H9 (cell line): Measurements from ENCODE around the gene HS2ST1. TPM values are rescaled to one million over a fixed set of nuclear protein-coding genes. Genes with fewer than 3 reads are reported as not detected.

Experiments used
- DNase-seq: peaks from one replicate; pipeline ENCODE4 v3.0.0-alpha.2; 2017
- H2AFZ ChIP-seq: one replicate; pipeline ENCODE4 v1.6.1; 2013; ENCODE audit warnings: mild to moderate bottlenecking, low read length, control low read depth, moderate library complexity
- H2AK5ac ChIP-seq: 2 replicates; pipeline ENCODE4 v1.6.1; 2013; ENCODE audit warnings: low read length, control low read depth, mixed read lengths; ENCODE audit not compliant: insufficient read length
- H2BK120ac ChIP-seq: one replicate; pipeline ENCODE4 v1.6.1; 2013; ENCODE audit warnings: low read depth, mild to moderate bottlenecking, low read length, control low read depth, inconsistent platforms; ENCODE audit not compliant: poor library complexity, severe bottlenecking
- H2BK12ac ChIP-seq: 2 replicates; pipeline ENCODE4 v1.6.1; 2013; ENCODE audit warnings: low read length, control low read depth, mixed read lengths, low read depth; ENCODE audit not compliant: insufficient read length
- H2BK15ac ChIP-seq: 2 replicates; pipeline ENCODE4 v1.6.1; 2013; ENCODE audit warnings: low read depth, low read length, control low read depth
- H2BK20ac ChIP-seq: one replicate; pipeline ENCODE4 v1.6.1; 2013; ENCODE audit warnings: low read depth, mild to moderate bottlenecking, low read length, control low read depth, inconsistent platforms; ENCODE audit not compliant: poor library complexity, severe bottlenecking
- H2BK5ac ChIP-seq: 2 replicates; pipeline ENCODE4 v1.6.1; 2013; ENCODE audit warnings: low read length, control low read depth, mixed read lengths; ENCODE audit not compliant: insufficient read length
- H3K14ac ChIP-seq: 2 replicates; pipeline ENCODE4 v1.6.1; 2013; ENCODE audit warnings: low read length, control low read depth; ENCODE audit not compliant: insufficient read depth
- H3K18ac ChIP-seq: 2 replicates; pipeline ENCODE4 v1.6.1; 2013; ENCODE audit warnings: low read depth, mild to moderate bottlenecking, mixed read lengths, low read length, control low read depth; ENCODE audit not compliant: insufficient read length
- H3K23ac ChIP-seq: 2 replicates; pipeline ENCODE4 v1.6.1; 2013; ENCODE audit warnings: low read length, control low read depth, mixed read lengths, low read depth; ENCODE audit not compliant: insufficient read length
- H3K23me2 ChIP-seq: 2 replicates; pipeline ENCODE4 v1.6.1; 2013; ENCODE audit warnings: low read depth, mild to moderate bottlenecking, mixed read lengths, low read length, control low read depth; ENCODE audit not compliant: insufficient read length, poor library complexity, severe bottlenecking
- H3K27ac ChIP-seq: 2 replicates; pipeline ENCODE4 v1.5.1; 2013; ENCODE audit warnings: low read length, control low read depth, mixed read lengths, low read depth; ENCODE audit not compliant: insufficient read length
- H3K27me3 ChIP-seq: 2 replicates; pipeline ENCODE4 v1.6.1; 2013; ENCODE audit warnings: low read length, control low read depth, inconsistent platforms; ENCODE audit not compliant: insufficient read depth
- H3K4ac ChIP-seq: 2 replicates; pipeline ENCODE4 v1.6.1; 2013; ENCODE audit warnings: low read depth, mild to moderate bottlenecking, control low read depth, inconsistent platforms, low read length, moderate library complexity
- H3K4me1 ChIP-seq: 2 replicates; pipeline ENCODE4 v1.6.1; 2013; ENCODE audit warnings: low read length, control low read depth, inconsistent platforms; ENCODE audit not compliant: insufficient read depth
- H3K4me2 ChIP-seq: 2 replicates; pipeline ENCODE4 v1.6.1; 2013; ENCODE audit warnings: low read length, control low read depth, mixed read lengths; ENCODE audit not compliant: insufficient read length, insufficient read depth
- H3K56ac ChIP-seq: 2 replicates; pipeline ENCODE4 v1.6.1; 2013; ENCODE audit warnings: low read depth, mild to moderate bottlenecking, mixed read lengths, low read length, control low read depth; ENCODE audit not compliant: insufficient read length
- H3K79me1 ChIP-seq: 2 replicates; pipeline ENCODE4 v1.6.1; 2013; ENCODE audit warnings: low read depth, mild to moderate bottlenecking, moderate library complexity, low read length, control low read depth, inconsistent platforms; ENCODE audit not compliant: insufficient read depth, poor library complexity, severe bottlenecking
- H3K79me2 ChIP-seq: 2 replicates; pipeline ENCODE4 v1.6.1; 2013; ENCODE audit warnings: low read length, control low read depth, inconsistent platforms; ENCODE audit not compliant: insufficient read depth
- H3K9ac ChIP-seq: 2 replicates; pipeline ENCODE4 v1.6.1; 2013; ENCODE audit warnings: low read length, control low read depth, mixed read lengths; ENCODE audit not compliant: insufficient read length; ENCODE audit errors: extremely low read depth
- H3K9me3 ChIP-seq: one replicate; pipeline ENCODE4 v1.6.1; 2013; ENCODE audit warnings: low read depth, low read length, inconsistent platforms; ENCODE audit not compliant: control insufficient read depth
- H3T11ph ChIP-seq: one replicate; pipeline ENCODE4 v1.6.1; 2013; ENCODE audit warnings: mild to moderate bottlenecking, low read length, control low read depth, inconsistent platforms
- H4K20me1 ChIP-seq: one replicate; pipeline ENCODE4 v1.6.1; 2013; ENCODE audit not compliant: control insufficient read depth, insufficient read length, insufficient read depth
- H4K5ac ChIP-seq: 2 replicates; pipeline ENCODE4 v1.6.1; 2013; ENCODE audit warnings: low read depth, mild to moderate bottlenecking, mixed read lengths, low read length, control low read depth; ENCODE audit not compliant: insufficient read length
- H4K8ac ChIP-seq: replicated peaks from 2 replicates; pipeline ENCODE4 v1.6.1; 2013; ENCODE audit warnings: low read length, control low read depth, mixed read lengths, low read depth; ENCODE audit not compliant: insufficient read length
- H4K91ac ChIP-seq: 2 replicates; pipeline ENCODE4 v1.6.1; 2013; ENCODE audit warnings: low read depth, mild to moderate bottlenecking, moderate library complexity, mixed read lengths, low read length, control low read depth; ENCODE audit not compliant: insufficient read length
- H3K27ac Mint-ChIP-seq, 3 experiments: 2 replicates in 2 of 3; 3 replicates in 1 of 3; pipeline ENCODE4 v1.8.0; 2020 to 2021; ENCODE audit warnings: mixed read lengths in 3 of 3, mild to moderate bottlenecking in 1 of 3, moderate library complexity in 1 of 3
- H3K27me3 Mint-ChIP-seq: 2 replicates; pipeline ENCODE4 v1.8.0; 2021; ENCODE audit warnings: low read depth, mild to moderate bottlenecking, moderate library complexity, mixed read lengths
- H3K36me3 Mint-ChIP-seq, 3 experiments: 2 replicates in 2 of 3; 3 replicates in 1 of 3; pipeline ENCODE4 v1.8.0; 2020 to 2021; ENCODE audit warnings: low read depth in 3 of 3, mixed read lengths in 3 of 3; ENCODE audit not compliant: insufficient read depth in 1 of 3
- H3K4me1 Mint-ChIP-seq, 2 experiments: 2 replicates each; pipeline ENCODE4 v1.8.0; 2020; ENCODE audit warnings: mixed read lengths in 2 of 2
- H3K4me3 Mint-ChIP-seq, 2 experiments: 2 replicates in 1 of 2; 3 replicates in 1 of 2; pipeline ENCODE4 v1.8.0; 2020 to 2021; ENCODE audit warnings: mild to moderate bottlenecking in 2 of 2, mixed read lengths in 2 of 2, moderate library complexity in 1 of 2
- H3K9me3 Mint-ChIP-seq, 2 experiments: 2 replicates in 1 of 2; 3 replicates in 1 of 2; pipeline ENCODE4 v1.8.0; 2020; ENCODE audit warnings: mild to moderate bottlenecking in 2 of 2, mixed read lengths in 2 of 2, moderate library complexity in 1 of 2
- total RNA-seq: library from RNA; stranded (reverse); gene quantifications from 2 replicates; pipeline ENCODE4 v1.2.1, GENCODE V29; 2021
- TF ChIP-seq, protein P1 (sequence below): fragments of 200-600 bp; sonication (generic); conservative IDR thresholded peaks from 3 replicates; pipeline ENCODE4 v1.8.0; 2021; ENCODE audit warnings: antibody characterized with exemption, mild to moderate bottlenecking

The HS2ST1 gene
- total RNA-seq, 1 experiment from 2014 or later = 20.1 TPM

DNA sequence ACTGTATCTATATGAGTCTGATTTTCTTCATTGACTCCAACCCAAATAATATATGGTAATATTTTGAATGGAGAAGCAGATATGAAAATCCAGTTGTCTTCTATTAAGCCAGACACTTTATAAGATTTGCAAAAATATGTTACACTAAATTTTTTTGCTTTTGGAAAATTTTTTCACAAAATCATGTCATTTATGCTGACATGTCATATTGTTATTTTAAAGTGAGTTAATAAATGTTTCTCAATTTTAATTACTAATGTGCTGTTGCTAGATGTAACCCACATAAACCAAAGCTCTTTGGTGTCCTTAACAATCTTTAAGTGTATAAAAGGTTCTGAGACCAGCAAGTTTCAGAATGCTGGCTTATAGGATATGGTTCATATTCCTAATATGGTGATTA lies 142.5 kb downstream of the HS2ST1 start:
- Histone ChIP-seq H4K91ac (no peak overlapping the region), H3K23ac (no peak overlapping the region), H3K79me2 (no peaks in the 10 kb centered on the region; the same call in 1 of the 2 replicates), H2AFZ (no peak overlapping the region), H2BK15ac (no peak overlapping the region), H3K79me1 (no peaks in the 10 kb centered on the region), H2BK120ac (no peak overlapping the region), H3K4me2 (no peak overlapping the region), H4K8ac (no peak overlapping the region), H2AK5ac (no peak overlapping the region), H4K20me1 (no peaks in the 10 kb centered on the region), H3K23me2 (no peaks in the 10 kb centered on the region), H3K9me3 (no peaks in the 10 kb centered on the region), H2BK20ac (no peak overlapping the region), H3K9ac (no peak overlapping the region), H2BK12ac (no peak overlapping the region), H3K27me3 (no peaks in the 10 kb centered on the region; the same call in 1 of the 2 replicates), H3K18ac (no peak overlapping the region), H3K56ac (no peak overlapping the region), H3K4me1 (no peaks in the 10 kb centered on the region), H3T11ph (no peak overlapping the region), H2BK5ac (no peak overlapping the region), H3K4ac (no peak overlapping the region), H4K5ac (no peak overlapping the region), H3K27ac (no peak overlapping the region), H3K14ac (no peak overlapping the region)
- Mint-ChIP-seq H3K36me3 (peaks cover 0 to 3% (median 0%) of the 10 kb centered on the region in 3 experiments; a peak in 1 of 7 replicates), H3K4me1 (0 out of 4 replicates have a peak, but pooled peaks cover 0 to 2% of the 10 kb centered on the region in 2 experiments), H3K9me3 (no peaks in the 10 kb centered on the region), H3K27me3 (no peaks in the 10 kb centered on the region), H3K27ac (no peak overlapping the region), H3K4me3 (no peak overlapping the region)
- TF ChIP-seq, protein P1, sequence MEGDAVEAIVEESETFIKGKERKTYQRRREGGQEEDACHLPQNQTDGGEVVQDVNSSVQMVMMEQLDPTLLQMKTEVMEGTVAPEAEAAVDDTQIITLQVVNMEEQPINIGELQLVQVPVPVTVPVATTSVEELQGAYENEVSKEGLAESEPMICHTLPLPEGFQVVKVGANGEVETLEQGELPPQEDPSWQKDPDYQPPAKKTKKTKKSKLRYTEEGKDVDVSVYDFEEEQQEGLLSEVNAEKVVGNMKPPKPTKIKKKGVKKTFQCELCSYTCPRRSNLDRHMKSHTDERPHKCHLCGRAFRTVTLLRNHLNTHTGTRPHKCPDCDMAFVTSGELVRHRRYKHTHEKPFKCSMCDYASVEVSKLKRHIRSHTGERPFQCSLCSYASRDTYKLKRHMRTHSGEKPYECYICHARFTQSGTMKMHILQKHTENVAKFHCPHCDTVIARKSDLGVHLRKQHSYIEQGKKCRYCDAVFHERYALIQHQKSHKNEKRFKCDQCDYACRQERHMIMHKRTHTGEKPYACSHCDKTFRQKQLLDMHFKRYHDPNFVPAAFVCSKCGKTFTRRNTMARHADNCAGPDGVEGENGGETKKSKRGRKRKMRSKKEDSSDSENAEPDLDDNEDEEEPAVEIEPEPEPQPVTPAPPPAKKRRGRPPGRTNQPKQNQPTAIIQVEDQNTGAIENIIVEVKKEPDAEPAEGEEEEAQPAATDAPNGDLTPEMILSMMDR = no peak
- no peak for DNase-seq
